Gastrocnemius medialis (tissue), 4 donors: ENCODE measurements around the gene TEDDM1.

Source experiments
- POLR2A ChIP-seq, 2 donors: fragments of 450-650 bp; IDR thresholded peaks; one replicate each; pipeline ENCODE4 v1.6.1; 2017; ENCODE audit warnings: antibody characterized with exemption in 2 of 2, mild to moderate bottlenecking in 2 of 2, moderate library complexity in 2 of 2
- TF ChIP-seq, protein P1 (sequence below), 5 experiments: fragments of 450-650 bp in 3 of 5; fragments of 200-600 bp in 2 of 5; sonication (generic) in 2 of 5; IDR thresholded peaks in 4 of 5; conservative IDR thresholded peaks in 1 of 5; 1 replicate in 4 of 5; 2 replicates in 1 of 5; pipeline ENCODE4 v1.5.1; 2016 to 2019; ENCODE audit warnings: antibody characterized with exemption in 5 of 5, mild to moderate bottlenecking in 3 of 5, moderate library complexity in 3 of 5

GRCh38 chr1:182383934-182384333 lies 16.5 kb downstream of the TEDDM1 start:
- TF ChIP-seq, protein P1, sequence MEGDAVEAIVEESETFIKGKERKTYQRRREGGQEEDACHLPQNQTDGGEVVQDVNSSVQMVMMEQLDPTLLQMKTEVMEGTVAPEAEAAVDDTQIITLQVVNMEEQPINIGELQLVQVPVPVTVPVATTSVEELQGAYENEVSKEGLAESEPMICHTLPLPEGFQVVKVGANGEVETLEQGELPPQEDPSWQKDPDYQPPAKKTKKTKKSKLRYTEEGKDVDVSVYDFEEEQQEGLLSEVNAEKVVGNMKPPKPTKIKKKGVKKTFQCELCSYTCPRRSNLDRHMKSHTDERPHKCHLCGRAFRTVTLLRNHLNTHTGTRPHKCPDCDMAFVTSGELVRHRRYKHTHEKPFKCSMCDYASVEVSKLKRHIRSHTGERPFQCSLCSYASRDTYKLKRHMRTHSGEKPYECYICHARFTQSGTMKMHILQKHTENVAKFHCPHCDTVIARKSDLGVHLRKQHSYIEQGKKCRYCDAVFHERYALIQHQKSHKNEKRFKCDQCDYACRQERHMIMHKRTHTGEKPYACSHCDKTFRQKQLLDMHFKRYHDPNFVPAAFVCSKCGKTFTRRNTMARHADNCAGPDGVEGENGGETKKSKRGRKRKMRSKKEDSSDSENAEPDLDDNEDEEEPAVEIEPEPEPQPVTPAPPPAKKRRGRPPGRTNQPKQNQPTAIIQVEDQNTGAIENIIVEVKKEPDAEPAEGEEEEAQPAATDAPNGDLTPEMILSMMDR (IDR thresholded peaks at IDR 0.05 in 4 of 5, conservative IDR thresholded peaks at IDR 0.05 in 1 of 5), result no peak
- peak in 1 of 2 donors; percentile 22 for TF ChIP-seq POLR2A (IDR thresholded peaks at IDR 0.05)
